NOMO-1 treated with DMSO at 0.1 percent for 48 hours (cell line): ENCODE data around the gene GBF1.
"Not testable (repeated sequence)": the region's sequence is repeated elsewhere in the genome, so short reads cannot be mapped to it uniquely, and the experiment has no call there.

Experiments
- DNase-seq: peaks from one replicate; lab custom pipeline; 2025; ENCODE audit not compliant: unreplicated experiment; lab: John Stamatoyannopoulos, UW

The GBF1 gene

GRCh38 chr10:102301332-102301731 is 56.0 kb downstream of the GBF1 start:
- not testable (repeated sequence) for DNase-seq

GRCh38 chr10:102302611-102303010 is 57.3 kb downstream of the GBF1 start:
- DNase-seq = no peak

GRCh38 chr10:102306006-102306405 is 60.7 kb downstream of the GBF1 start:
- no peak for DNase-seq

DNA sequence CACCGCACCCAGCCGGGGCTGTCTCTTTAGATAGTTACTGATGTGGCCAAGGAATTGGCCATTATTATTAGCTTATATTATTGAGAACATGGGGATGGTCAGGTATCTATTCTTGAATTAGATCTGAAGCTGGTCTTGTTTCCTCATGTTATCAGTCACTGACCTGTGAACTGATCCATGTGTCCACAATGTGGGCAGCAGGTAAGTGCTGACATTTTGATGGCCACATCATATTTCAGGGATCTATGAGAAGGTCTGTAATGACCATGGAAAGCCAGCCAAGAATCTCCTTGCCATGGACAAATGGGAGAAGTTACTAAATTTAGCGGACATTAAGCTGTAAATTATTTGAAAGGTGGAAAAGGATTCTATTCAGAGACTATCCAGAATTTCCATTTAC is 61.4 kb downstream of the GBF1 start:
- DNase-seq = no peak

GRCh38 chr10:102308318-102308717 is 63.0 kb downstream of the GBF1 start:
- not testable (repeated sequence) for DNase-seq

- no peak for DNase-seq
Measured at GRCh38 chr10:102309236-102309635, 63.9 kb downstream of the GBF1 start.

DNA sequence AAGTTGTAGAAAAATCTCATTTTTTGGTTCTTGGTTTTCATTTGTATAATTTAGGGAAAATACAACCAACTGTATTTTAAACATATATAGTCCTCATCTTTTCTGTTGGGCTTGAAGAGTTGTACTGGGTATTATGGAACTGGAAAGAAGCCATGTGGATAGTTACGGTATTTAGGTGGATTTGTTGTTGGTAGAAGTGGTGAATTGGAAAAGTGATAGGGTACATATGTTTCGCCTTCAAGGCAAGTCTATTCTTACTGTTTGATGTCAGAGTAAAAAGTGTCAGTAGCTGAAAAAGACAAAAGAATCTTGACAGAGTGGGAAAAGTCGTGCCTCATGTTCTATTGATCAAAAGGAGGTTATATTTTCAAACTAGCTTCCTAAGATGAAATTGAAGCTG is 64.6 kb downstream of the GBF1 start:
- DNase-seq = no peak

GRCh38 chr10:102310361-102311024 is 65.2 kb downstream of the GBF1 start:
- no peak for DNase-seq

DNA sequence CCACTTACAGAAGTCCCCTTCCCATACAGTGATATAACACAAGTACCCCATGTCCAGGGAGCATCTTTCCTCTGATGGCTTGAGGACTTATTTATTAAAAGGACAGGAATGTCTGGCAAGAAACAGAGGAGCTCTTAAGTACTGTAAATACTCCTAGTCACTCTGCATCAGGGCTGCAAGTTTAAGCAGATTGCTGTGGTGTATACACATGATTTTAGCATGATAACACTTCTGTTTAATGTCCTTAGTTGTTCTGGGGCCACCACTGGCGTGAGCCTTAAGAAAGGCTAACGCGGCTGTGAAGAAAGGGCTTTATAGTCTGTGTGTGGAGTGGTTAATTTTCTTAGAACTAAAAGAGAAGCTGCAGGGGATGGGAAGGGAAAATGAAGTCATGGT is 65.7 kb downstream of the GBF1 start:
- no peak for DNase-seq

DNA sequence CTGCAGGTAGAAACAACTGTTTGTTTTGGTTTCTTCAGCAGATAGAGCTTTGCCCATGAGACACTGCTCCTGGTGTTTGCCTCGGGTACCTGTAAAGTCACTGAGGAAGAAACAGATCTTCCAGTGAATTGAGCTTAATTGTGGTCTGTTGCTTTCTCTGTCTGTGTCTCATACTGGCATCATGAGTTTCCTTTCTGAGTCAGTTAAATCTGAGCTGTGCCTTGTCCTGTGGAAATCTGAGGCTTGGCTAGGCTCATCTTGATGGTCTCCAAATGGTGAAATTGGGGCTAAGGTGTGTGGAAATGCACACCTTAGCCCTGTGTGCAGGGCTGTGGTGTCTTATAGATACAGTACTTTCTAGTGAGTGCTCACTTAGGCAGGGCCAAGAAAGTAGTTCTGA is 67.4 kb downstream of the GBF1 start:
- DNase-seq = no peak

DNA sequence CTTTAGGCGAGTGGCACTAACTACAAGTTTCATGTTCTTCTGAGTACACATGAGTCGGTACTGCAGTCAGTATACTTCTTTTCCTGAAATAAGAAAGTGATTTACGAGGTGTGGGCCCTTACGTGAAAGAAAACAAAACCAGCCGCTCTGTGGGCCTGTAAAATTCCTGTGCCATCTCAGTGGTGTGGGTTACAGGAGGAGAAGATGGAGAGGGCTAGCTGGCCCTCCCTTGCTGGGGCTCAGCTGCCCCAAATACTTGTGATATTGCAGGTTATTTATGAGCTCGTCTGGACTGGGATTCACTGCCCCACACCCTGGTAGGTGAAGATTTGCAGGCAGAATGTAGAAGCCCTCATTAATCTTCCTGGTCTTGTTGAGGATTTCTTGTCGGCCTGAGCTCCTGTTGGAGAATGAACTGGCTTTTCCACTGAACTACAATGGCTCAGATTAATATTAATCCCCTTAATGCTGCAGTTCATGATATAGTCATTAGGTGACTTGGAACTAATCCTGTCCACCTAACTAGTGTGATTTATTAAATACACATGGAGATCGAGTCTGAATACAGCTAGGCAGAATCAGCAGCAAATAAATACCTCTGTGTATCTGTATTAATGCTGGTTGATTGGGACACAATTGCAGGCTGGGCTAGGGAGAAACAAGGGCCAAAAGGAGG is 68.0 kb downstream of the GBF1 start:
- DNase-seq = no peak

DNA sequence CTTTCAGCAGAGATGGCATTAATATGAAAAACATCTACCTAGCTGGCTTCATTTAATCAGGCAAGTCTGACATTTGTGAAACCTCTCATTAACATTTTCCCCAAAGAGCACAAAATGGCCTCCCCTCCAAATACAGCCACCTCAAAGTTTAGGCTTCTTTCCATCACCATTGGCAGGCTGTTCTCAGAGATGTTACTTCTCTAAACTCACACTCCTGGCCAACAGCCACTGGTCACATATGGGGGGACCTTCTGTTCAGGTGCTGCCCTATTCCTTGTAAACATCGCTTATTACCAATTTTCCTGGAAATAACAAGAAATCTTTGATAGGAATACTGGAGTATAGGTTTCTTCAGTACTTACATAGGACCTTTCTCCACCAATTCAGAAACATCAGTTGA is 69.5 kb downstream of the GBF1 start:
- no peak for DNase-seq

DNA sequence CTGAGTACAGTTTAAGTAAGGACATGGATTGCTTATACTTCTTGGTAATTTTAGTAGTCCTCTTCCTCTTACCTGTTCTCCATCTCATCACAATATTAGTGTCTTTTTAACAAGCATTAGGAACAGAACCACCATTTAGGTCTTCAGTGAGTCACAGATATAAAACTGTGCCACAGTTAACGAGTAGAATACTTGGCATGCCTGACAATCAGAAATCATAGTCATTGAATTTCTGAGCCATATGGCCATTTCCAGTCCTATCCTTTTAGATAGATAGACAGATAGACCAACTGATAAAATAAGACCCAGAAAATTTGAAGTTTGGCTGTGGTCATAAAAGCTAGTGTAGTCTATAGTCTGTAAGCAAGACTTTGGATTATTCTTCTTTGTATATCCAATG is 71.1 kb downstream of the GBF1 start:
- DNase-seq = no peak

- DNase-seq = peak; percentile 71
Measured at GRCh38 chr10:102322914-102323313, 77.6 kb downstream of the GBF1 start.

GRCh38 chr10:102324061-102324460 is 78.7 kb downstream of the GBF1 start:
- DNase-seq = no peak

DNA sequence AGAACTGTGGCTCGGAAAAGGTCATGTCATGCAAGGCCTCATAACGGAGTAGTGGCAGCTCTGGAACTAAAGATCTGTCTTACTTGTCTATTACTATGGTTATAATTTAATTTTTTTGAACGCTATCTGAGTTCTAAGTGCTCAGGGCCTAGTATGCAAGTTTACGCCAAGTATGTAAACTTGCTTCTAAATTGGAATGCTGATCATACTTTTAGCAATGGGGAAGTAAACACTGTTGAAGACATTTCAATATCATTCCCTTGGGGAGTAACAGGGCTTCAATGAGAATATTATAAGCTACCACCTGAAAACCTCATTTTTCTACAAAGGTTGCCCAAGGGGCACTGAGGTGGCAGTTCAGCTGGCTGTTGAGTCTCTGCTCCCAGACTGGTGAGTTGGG is 80.7 kb downstream of the GBF1 start:
- DNase-seq = no peak

DNA sequence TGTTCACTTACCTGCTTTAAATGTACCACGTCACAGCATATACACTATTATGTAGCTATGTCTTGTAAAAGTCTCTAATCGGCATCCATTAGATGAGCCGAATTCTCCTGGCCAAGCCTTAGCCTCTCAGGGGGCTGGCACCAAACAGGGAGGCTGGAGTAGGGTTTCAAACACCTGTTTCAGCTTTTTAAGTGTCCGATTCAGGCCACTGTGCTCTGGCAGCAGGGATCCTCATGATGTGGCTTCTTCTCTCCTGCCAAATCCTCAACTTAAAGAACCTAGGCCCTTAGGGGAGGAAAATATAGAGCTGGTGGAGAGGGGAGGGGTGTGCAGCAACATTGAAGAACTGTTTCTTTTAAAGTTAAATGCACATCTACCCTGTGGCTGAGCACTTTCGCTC is 81.7 kb downstream of the GBF1 start:
- DNase-seq = no peak

GRCh38 chr10:102327641-102328040 is 82.3 kb downstream of the GBF1 start:
- no peak for DNase-seq

DNA sequence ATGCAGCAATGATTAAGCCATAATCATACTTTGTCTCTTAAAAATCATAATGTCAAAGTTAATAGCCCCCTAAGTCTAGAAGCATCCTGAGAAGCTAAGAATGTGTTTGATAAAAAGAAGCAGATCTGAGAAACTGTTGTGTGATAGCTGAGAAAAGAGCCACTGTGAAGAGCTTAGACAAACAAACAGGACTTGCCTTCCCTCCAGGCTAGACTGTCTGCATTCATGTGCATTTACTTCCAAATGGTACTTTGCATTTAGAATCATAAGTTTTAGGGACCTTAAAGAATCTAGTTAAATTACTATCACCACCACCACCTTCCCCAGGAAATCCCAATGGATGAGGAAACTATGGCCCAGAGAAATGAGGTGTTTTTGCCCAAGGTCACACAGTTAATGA is 87.4 kb downstream of the GBF1 start:
- DNase-seq = no peak

DNA sequence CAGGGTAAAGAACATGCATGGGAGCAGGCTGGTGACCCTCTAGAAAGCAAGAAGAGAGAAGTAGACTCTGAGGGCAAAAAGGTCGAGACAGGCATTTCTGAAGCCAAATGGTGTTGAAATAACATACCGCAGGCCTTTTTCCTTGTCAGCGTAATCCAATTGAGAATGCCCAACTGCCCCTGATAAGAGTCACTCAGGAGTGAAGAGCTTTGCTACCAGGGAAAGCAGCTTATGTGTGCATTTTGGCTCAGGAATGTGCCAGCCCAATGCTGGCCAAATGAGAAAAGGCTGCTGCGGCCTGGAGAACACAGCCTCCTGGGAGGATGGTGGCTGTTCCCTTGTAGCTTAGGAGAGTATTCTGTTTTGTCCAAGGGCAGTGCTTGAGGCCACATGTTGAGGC is 88.8 kb downstream of the GBF1 start:
- no peak for DNase-seq

DNA sequence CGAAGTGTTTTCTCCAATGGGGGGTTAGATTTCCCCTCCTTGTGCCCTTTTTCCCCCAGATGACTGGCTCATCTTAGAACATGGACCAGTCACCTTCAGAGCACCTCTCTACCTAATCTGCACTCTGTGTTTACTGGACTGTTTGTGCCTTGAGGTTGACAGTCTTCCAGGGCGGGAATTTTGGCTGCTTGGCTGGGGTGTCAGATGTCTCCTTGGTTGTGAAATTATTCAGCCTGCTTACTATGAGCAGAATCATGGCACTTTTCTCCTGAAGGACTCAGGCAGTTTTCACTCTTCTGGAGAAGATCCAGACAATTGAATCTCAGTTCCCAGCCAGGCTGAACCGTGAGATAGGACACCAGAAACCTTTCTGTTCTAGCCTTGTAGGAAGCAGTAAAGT is 89.9 kb downstream of the GBF1 start:
- DNase-seq = no peak

DNA sequence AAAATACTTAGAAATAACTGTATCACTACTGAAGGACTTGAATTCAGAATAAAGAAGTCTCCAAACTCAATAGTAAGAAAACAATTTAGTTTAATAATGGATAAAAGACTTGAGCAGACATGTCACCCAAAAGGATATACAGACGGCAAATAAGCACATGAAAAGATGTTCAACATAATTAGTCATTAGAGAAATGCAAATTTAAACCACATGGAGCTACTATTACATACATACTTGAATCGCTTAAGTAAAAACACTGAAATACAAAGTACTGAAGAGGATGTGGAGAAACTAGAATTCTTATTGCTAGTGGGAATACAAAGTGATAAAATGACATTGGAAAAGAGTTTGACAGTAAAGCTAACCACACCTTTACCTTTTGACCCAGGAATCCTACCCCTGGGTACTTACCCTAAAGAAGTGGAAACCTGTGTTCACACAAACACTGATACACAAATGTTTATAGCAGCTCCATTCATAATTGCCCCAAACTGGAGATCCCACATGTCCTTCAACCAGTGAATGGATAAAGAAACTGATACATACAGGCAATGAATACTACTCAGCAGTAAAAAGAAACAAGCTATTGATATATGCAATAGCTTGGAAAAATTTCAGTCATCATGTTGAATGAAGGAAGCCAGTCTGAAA is 95.8 kb downstream of the GBF1 start:
- no peak for DNase-seq

GRCh38 chr10:102342458-102342857 is 97.1 kb downstream of the GBF1 start:
- no peak for DNase-seq
